Dedifferentiated amniotic fluid mesenchymal stem cell (primary cell): ENCODE measurements around the gene SLC39A5.

Experiments used
- DNase-seq: peaks from one replicate; pipeline ENCODE4 v3.0.0-alpha.2; 2016; ENCODE audit errors: extremely low spot score

The SLC39A5 gene, protein sequence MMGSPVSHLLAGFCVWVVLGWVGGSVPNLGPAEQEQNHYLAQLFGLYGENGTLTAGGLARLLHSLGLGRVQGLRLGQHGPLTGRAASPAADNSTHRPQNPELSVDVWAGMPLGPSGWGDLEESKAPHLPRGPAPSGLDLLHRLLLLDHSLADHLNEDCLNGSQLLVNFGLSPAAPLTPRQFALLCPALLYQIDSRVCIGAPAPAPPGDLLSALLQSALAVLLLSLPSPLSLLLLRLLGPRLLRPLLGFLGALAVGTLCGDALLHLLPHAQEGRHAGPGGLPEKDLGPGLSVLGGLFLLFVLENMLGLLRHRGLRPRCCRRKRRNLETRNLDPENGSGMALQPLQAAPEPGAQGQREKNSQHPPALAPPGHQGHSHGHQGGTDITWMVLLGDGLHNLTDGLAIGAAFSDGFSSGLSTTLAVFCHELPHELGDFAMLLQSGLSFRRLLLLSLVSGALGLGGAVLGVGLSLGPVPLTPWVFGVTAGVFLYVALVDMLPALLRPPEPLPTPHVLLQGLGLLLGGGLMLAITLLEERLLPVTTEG

GRCh38 chr12:56229916-56230431, at the start of gene SLC39A5:
SLC39A5 (plus strand) TSS chr12:56230051; CDS start chr12:56231275, 1,224 bp downstream.
- DNase-seq, result no peak

GRCh38 chr12:56186957-56187356, 42.9 kb upstream of the SLC39A5 start:
- no peak for DNase-seq

DNA sequence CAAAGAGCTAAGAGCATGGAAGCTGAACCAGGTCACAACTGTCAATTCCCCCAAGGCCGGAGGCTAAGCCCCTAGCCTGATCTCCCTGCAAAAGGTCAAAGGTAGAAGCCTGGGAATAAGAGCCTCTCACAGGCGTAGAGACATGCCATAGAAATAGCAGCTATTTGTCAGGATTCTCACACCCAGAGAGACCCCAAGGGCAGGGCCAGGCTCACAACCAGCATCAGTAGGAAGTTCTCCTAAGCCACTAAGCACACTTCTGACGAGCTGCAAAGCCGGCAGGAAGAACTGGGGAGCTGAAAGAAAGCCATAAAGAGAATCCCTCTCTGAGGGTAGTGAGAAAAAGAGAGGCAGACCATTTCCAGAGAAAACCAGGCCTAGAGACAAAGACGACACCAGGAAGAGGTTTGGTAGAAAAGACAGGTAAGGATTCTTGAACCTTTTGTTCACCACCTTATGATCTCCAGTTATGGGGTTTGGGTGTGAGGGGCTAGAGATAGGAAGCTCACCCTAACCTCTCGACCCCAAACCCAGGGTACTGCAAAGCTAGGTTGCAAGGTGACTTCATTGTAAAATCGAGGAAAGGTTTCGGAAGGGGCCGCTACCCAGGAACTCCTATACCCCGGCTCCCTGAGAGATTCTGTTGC, 41.6 kb upstream of the SLC39A5 start:
- DNase-seq, result no peak

DNA sequence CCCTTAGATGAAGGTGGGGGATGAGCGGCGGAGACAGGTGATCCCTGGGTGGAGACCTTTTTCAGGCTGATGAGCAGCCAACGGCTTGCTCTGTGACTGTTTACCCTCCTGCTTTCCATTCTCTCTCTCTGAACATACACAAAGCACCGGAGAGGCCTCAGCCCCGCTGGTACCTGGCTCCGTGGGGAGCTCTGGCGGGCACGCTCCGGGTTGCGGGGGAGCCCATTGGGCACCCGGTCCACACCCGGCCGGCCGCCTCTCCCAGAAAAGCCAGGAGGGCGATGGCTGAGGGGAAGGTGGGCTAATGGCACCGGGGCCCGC, 41.1 kb upstream of the SLC39A5 start:
- DNase-seq, result no peak

DNA sequence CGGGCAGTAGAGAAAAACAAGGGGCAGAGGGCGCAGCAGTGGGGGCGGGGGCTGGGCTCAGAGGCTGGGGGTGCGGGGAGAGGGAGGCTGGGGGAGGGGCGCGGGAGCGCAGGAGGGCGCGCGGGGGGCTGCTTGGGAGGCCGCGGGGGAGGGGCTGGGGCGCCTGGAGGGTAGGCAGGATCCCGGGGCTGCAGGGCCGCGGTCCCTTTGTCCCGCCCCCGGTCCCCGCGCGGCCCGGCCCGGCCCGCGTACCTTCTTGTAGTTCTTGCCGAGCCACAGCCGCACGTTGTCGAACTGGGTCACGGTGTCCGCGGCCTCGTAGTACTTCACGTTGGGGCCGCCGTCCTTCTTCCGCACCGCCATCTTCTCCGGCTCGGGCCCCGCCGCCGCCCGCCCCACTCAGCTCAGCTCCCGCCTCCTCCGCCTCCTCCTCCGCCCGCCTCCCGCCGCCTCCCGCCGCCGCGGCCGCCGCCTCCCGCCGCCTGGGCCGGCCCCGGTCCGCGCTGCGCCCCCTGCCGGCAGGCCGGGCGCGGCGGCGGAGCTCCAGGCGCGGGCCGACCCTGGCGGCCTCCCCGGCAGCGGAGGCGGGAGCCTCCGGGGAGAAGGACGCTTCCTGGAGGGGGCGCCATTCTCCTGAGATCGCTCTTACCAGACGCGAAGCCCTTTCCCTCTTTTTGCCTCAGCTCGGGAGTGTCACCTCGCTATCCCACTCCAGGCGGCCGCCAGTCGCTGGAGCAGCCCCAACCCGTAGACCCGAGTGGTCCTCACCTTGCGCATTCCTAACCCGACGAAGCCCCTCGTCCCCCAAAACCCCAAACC, 40.5 kb upstream of the SLC39A5 start, which contains the start of gene SMARCC2:
TSS of gene SMARCC2 (minus strand) at position 385 of the 819 bp plus-strand sequence. CDS start at position 363, 22 bp downstream.
- peak; percentile 85 for DNase-seq

DNA sequence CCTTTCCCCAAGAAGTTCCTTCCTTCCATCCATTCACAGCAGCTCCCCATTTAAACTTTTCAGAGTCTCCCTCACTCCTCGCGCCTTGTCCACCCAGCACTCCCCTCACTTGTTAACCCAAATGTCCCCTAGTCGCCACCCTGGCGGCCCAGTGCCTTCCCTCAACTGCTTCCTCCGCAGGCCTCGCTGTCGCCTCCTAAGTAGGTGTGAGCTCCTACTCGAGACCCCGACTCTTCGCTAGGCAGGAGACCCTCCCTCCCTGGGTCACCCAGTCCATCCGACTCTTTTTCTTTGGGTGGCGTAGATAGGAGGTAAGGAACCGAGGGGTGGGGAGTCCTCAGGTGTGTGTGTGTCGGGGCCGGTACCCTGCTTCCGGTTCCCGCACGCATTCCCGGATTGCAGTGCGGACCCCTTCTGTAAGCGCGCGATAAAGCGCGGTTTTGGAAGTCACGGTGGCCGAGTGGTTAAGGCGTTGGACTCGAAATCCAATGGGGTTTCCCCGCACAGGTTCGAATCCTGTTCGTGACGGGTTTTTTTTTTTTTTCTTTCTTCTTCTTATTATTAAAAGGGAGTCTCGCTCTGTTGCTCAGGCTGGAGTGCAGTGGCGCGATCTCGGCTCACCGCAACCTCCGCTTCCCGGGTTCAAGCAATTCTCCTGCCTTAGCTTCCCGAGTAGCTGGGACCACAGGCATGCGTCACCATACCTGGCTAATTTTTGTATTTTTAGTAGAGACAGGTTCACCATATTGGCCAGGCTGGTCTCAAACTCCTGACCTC, 39.7 kb upstream of the SLC39A5 start:
- peak; percentile 82 for DNase-seq

- DNase-seq, result no peak
These were observed 39.1 kb upstream of the SLC39A5 start for GRCh38 chr12:56190695-56191155.

DNA sequence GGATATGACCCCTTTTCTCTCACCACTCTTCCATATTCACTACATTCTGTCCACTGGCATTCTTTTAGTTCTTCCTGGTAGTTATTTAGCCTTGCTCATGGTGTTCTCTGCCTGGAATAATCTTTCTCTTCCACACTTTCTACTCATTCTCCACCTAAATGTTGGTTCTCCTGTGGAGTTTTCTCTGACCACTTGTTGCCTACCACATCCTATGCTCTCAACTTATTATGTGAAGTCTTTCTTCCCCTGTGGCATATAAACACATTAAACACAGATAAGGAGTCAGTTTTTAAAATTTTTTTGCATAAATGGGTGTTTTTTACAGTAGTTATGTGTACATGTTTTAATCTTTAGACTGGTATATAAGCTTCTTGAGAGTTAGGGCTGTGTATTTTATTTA, 37.3 kb upstream of the SLC39A5 start:
- DNase-seq, result no peak

DNA sequence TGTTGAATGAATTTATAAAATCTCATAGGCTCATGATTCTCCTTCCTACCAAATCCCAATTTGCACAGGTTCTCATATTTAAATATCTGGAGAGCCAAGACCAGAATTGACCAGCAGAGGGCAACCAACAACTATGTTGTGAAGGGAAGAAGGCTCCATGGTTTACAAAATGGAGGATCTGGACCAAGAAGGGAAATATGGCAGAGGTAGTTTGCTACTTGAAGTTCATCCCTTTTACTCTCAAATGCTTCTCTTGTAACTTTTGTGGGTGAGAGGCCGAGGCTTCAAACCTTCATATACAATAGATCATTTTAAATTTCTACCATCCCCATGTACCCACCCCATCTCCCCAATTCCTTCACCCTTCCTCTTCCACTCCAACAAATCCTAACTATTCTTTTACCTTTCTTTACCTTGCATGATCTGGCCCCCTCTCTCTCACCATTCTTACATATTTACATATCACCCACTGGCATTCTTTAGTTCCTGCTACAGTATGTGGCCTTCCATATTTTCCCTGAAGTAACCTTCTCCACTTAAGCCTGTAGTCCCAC, 36.7 kb upstream of the SLC39A5 start:
- peak; percentile 93 for DNase-seq

- peak; percentile 88 for DNase-seq
These were observed 32.9 kb upstream of the SLC39A5 start for GRCh38 chr12:56196818-56197550.

- DNase-seq, result no peak
These were observed 31.8 kb upstream of the SLC39A5 start for GRCh38 chr12:56197921-56198635.

- no peak for DNase-seq
These were observed 31.0 kb upstream of the SLC39A5 start for GRCh38 chr12:56198836-56199235.

GRCh38 chr12:56202366-56202765, 27.5 kb upstream of the SLC39A5 start:
- no peak for DNase-seq

GRCh38 chr12:56202838-56203237, 27.0 kb upstream of the SLC39A5 start:
- no peak for DNase-seq

DNA sequence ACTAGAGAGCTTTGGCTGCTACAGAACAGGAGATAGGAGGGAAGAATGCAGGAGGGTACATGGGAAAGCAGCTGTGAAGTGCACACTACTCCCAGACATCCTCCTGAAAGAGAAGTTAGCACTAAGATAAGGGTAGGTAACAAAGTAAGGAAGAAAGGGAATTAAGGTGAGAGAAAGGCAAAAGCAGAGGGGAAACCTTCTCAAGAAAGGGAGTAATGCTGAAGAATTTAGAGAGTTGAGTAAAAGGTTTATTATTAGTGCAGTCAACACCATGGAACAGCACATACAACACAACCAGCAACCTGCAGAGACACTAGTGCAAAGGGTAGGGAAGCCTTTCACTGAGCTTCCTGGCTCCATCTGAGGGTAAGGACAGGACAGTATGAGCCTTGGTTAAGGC, 25.6 kb upstream of the SLC39A5 start:
- DNase-seq, result no peak

DNA sequence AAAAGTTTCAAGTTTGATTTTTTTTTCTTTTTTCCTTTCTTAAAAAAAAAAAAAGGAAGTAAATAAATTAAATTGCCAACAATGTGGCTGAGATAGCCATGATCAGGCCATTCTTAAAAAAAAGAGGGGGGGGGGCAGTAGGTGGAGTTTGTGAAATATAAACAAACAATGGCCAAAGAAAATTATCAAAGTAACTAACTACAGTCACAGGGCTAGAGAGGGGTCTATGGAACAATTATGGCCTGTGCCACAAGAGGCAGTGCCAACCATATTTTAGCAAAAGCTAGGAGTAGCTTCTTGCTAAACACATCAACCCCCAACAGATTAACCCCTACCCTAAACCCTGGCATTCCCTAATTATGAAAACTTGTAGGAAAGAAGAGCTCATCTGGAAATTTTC, 24.4 kb upstream of the SLC39A5 start:
- no peak for DNase-seq

- DNase-seq, result no peak
These were observed 23.2 kb upstream of the SLC39A5 start for GRCh38 chr12:56206452-56207166.

- no peak for DNase-seq
These were observed 21.8 kb upstream of the SLC39A5 start for GRCh38 chr12:56208006-56208405.

- DNase-seq, result no peak
These were observed 17.5 kb upstream of the SLC39A5 start for GRCh38 chr12:56212361-56212760.
